HepG2 (cell line): ENCODE results near the gene ST3GAL4. TPM values are rescaled to one million over a fixed set of nuclear protein-coding genes. Genes with fewer than 3 reads are reported as not detected.

Experiments
- ATAC-seq: fragments of 200-7000 bp; cut with Tn5 transposase; 3 replicates; pipeline ENCODE4 v1.9.1; 2020; ENCODE audit warnings: mild to moderate bottlenecking, moderate library complexity
- Bru-seq: library from RNA; stranded (reverse); fragments of 400-500 nt; gene quantifications from one replicate; lab custom pipeline; 2021; lab: Mats Ljungman, UMichigan
- BruChase-seq, 2 experiments: library from RNA; stranded (reverse); fragments of 400-500 nt; gene quantifications; one replicate each; lab custom pipeline; 2021; lab: Mats Ljungman, UMichigan
- BruUV-seq: library from RNA; stranded (reverse); fragments of 400-500 nt; replicated peaks from 2 replicates; lab custom pipeline; 2021; lab: Mats Ljungman, UMichigan
- CTCF ChIA-PET: fragments of 300-600 bp; formaldehyde crosslinking; extraction: SDS; loops from one replicate; lab custom pipeline; 2021; ENCODE audit warnings: low total read pairs, inconsistent platforms, low intra/inter-chr PET ratio; lab: Yijun Ruan, JAX
- POLR2A ChIA-PET: fragments of 350-600 bp; sonication (Branson Sonifier 250); formaldehyde crosslinking; loops from one replicate; lab custom pipeline; 2020; ENCODE audit warnings: antibody characterized with exemption, inconsistent platforms; lab: Yijun Ruan, JAX
- DNase-seq: peaks from one replicate; pipeline ENCODE4 v3.0.0-alpha.2; 2015; ENCODE audit warnings: low spot score
- FAIRE-seq: peaks from 3 replicates; lab custom pipeline; 2011; peaks lifted over from hg19 to GRCh38; lab: Jason Lieb, UNC
- H2AFZ ChIP-seq: one replicate; pipeline ENCODE4 v1.6.1; 2011; ENCODE audit warnings: low read length, inconsistent platforms
- H3K27ac ChIP-seq: fragments of 300-600 bp; 3 replicates; pipeline ENCODE4 v1.8.0; 2011; ENCODE audit warnings: mixed run types, mild to moderate bottlenecking, mixed read lengths, low read length, inconsistent platforms; ENCODE audit not compliant: insufficient read depth; ENCODE audit errors: extremely low read length
- H3K27me3 ChIP-seq, 2 experiments: fragments of 200-600 bp in 1 of 2; 2 replicates in 1 of 2; 3 replicates in 1 of 2; pipeline versions ENCODE4 v1.6.0 to v1.8.0; 2011; ENCODE audit warnings: low read length in 2 of 2, mild to moderate bottlenecking in 2 of 2, moderate library complexity in 2 of 2, inconsistent platforms in 1 of 2; ENCODE audit not compliant: insufficient read depth in 2 of 2, control insufficient read depth in 1 of 2
- H3K36me3 ChIP-seq, 2 experiments: fragments of 200-600 bp in 1 of 2; replicated peaks in 1 of 2; 2 replicates in 1 of 2; 3 replicates in 1 of 2; pipeline versions ENCODE4 v1.5.1 to v1.8.0; 2011; ENCODE audit warnings: low read length in 2 of 2, inconsistent platforms in 1 of 2; ENCODE audit not compliant: insufficient read depth in 2 of 2, control insufficient read depth in 1 of 2
- H3K4me1 ChIP-seq: 2 replicates; pipeline ENCODE4 v1.5.1; 2012; ENCODE audit warnings: low read length, inconsistent platforms; ENCODE audit not compliant: insufficient read depth
- H3K4me2 ChIP-seq: 2 replicates; pipeline ENCODE4 v1.6.0; 2011; ENCODE audit warnings: low read depth, low read length, inconsistent platforms
- H3K4me3 ChIP-seq, 3 experiments: fragments of 200-600 bp in 1 of 3; sonication (generic), shearing (Covaris generic) in 1 of 3; replicated peaks in 1 of 3; 2 replicates each; pipeline ENCODE4 v1.5.1; 2011 to 2016; ENCODE audit warnings: low read length in 3 of 3, inconsistent platforms in 2 of 3, low read depth in 2 of 3, mild to moderate bottlenecking in 2 of 3, control low read depth in 1 of 3, mixed read lengths in 1 of 3; ENCODE audit not compliant: insufficient read depth in 1 of 3
- H3K79me2 ChIP-seq: one replicate; pipeline ENCODE4 v1.6.1; 2011; ENCODE audit warnings: low read length, inconsistent platforms; ENCODE audit not compliant: insufficient read depth
- H3K9ac ChIP-seq: 2 replicates; pipeline ENCODE4 v1.6.0; 2011; ENCODE audit warnings: mild to moderate bottlenecking, low read depth, low read length, inconsistent platforms; ENCODE audit not compliant: insufficient read depth
- H3K9me3 ChIP-seq: 2 replicates; pipeline ENCODE4 v1.5.1; 2012; ENCODE audit warnings: mild to moderate bottlenecking, low read length
- H4K20me1 ChIP-seq: 2 replicates; pipeline ENCODE4 v1.6.0; 2011; ENCODE audit warnings: inconsistent platforms, mild to moderate bottlenecking, low read length, moderate library complexity; ENCODE audit not compliant: insufficient read depth
- DPF2 ChIP-seq: sonication (generic); formaldehyde crosslinking; IDR thresholded peaks from 2 replicates; pipeline ENCODE4 v1.4.0; 2020; ENCODE audit warnings: mild to moderate bottlenecking, low read depth, missing genetic modification reagents, borderline replicate concordance
- EEA1 ChIP-seq: sonication (generic); formaldehyde crosslinking; IDR thresholded peaks from 2 replicates; pipeline ENCODE4 v1.5.1; 2020; ENCODE audit warnings: mild to moderate bottlenecking, missing genetic modification reagents, borderline replicate concordance
- IRF2 ChIP-seq: IDR thresholded peaks from 2 replicates; pipeline ENCODE4 v1.6.1; 2018; ENCODE audit warnings: missing genetic modification reagents, missing compliant biosample characterization
- ISL2 ChIP-seq: sonication (generic); formaldehyde crosslinking; IDR thresholded peaks from 2 replicates; pipeline ENCODE4 v1.5.0; 2020; ENCODE audit warnings: missing genetic modification reagents
- KDM6A ChIP-seq: IDR thresholded peaks from 2 replicates; pipeline ENCODE4 v1.6.1; 2016; ENCODE audit warnings: low read depth
- MIER2 ChIP-seq: IDR thresholded peaks from 2 replicates; pipeline ENCODE4 v1.6.1; 2016; ENCODE audit warnings: missing biosample characterization, missing genetic modification reagents
- POGZ ChIP-seq: sonication (generic); formaldehyde crosslinking; IDR thresholded peaks from 2 replicates; pipeline ENCODE4 v1.4.0; 2020; ENCODE audit warnings: mild to moderate bottlenecking, missing genetic modification reagents
- TEAD2 ChIP-seq: sonication (generic); formaldehyde crosslinking; IDR thresholded peaks from 2 replicates; pipeline ENCODE4 v1.9.0; 2021; ENCODE audit warnings: missing genetic modification reagents
- ZFYVE20 ChIP-seq: sonication (generic); formaldehyde crosslinking; IDR thresholded peaks from 2 replicates; pipeline ENCODE4 v1.8.0; 2023; ENCODE audit warnings: low read depth, mild to moderate bottlenecking, moderate library complexity, missing genetic modification reagents, borderline replicate concordance
- ZKSCAN1 ChIP-seq: fragments of 150-350 bp; IDR thresholded peaks from 2 replicates; pipeline ENCODE4 v1.6.1; 2014; ENCODE audit warnings: low read length
- WGBS: methylation state at CpG from one replicate; pipeline ENCODE4 v1.1.6; 2017; ENCODE audit warnings: low lambda C conversion rate; 5-methylcytosine and 5-hydroxymethylcytosine counted together
- in situ Hi-C: cut with HindIII; loops from 2 replicates; pipeline ENCODE4 v1.10.0; 2017; ENCODE audit warnings: low pct_unique_long_range_greater_than_20kb; ENCODE audit not compliant: extremely low pct_ligation_motif_present
- intact Hi-C: fragments of 100-400 bp; cut with micrococcal nuclease; formaldehyde crosslinking; loops from one replicate; pipeline ENCODE4 v1.10.0; 2022; ENCODE audit not compliant: unreplicated experiment
- long read RNA-seq, 2 experiments: library from RNA in 1 of 2; library from polyadenylated mRNA in 1 of 2; stranded (forward) in 1 of 2; unstranded in 1 of 2; transcript quantifications; one replicate each; pipeline ENCODE4 v2.0.0, GENCODE V29; 2019 to 2022
- polyA minus RNA-seq, 3 experiments: library from RNA; depleted of rRNA, polyadenylated mRNA; stranded (reverse); fragments of >200 nt; gene quantifications; 2 replicates each; pipeline ENCODE4 v1.2.3, GENCODE V29; 2011; ENCODE audit warnings: low replicate concordance in 1 of 3
- polyA plus RNA-seq, 8 experiments: library from polyadenylated mRNA; depleted of rRNA in 3 of 8; stranded (reverse) in 7 of 8; unstranded in 1 of 8; fragments of >200 nt; fragmentation: Illumina TruSeq in 4 of 8; extraction: Trizol in 4 of 8; gene quantifications; 2 replicates each; pipeline versions ENCODE4 v1.2.1 to v1.2.3, GENCODE V29; 2011 to 2016; ENCODE audit warnings: low read depth in 4 of 8, missing spikeins in 1 of 8, mixed read lengths in 1 of 8; ENCODE audit not compliant: insufficient read depth in 1 of 8
- total RNA-seq, 5 experiments: library from RNA; depleted of rRNA; stranded (reverse); fragments of >200 nt; fragmentation: Illumina TruSeq; extraction: Trizol; gene quantifications; 2 replicates each; pipeline ENCODE4 v1.2.3, GENCODE V29; 2016; ENCODE audit warnings: low read depth in 1 of 5
- TF ChIP-seq, protein P1 (sequence below): sonication (generic); formaldehyde crosslinking; IDR thresholded peaks from 2 replicates; pipeline ENCODE4 v1.8.1; 2022; ENCODE audit warnings: mild to moderate bottlenecking, missing genetic modification reagents
- TF ChIP-seq, protein P2 (sequence below): sonication (generic); formaldehyde crosslinking; IDR thresholded peaks from 2 replicates; pipeline ENCODE4 v1.5.0; 2020; ENCODE audit warnings: mild to moderate bottlenecking, missing genetic modification reagents

The ST3GAL4 gene, protein sequence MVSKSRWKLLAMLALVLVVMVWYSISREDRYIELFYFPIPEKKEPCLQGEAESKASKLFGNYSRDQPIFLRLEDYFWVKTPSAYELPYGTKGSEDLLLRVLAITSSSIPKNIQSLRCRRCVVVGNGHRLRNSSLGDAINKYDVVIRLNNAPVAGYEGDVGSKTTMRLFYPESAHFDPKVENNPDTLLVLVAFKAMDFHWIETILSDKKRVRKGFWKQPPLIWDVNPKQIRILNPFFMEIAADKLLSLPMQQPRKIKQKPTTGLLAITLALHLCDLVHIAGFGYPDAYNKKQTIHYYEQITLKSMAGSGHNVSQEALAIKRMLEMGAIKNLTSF
- total RNA-seq (2016; rRNA removed; fragmentation: Illumina TruSeq; extraction: Trizol) (7.4 and 13.3 TPM in 2 replicates), polyA plus RNA-seq (2011; rRNA removed) (9.1 and 12.5 TPM in 2 replicates), polyA minus RNA-seq (2011; rRNA and poly(A)+ RNA removed; ENCODE audit: low replicate concordance) (17.0 and 116 TPM in 2 replicates), Bru-seq, nascent RNA (percentile 68 among the genes with signal in this experiment), BruChase-seq, experiment 1, labeled RNA remaining after a 6-hour chase (percentile 66 among the genes with signal in this experiment), BruChase-seq, experiment 2, labeled RNA remaining after a 2-hour chase (percentile 75 among the genes with signal in this experiment)
- 26.0 and 28.4 TPM in 2 replicates for total RNA-seq (2016; cell fraction: cytosol; rRNA removed; fragmentation: Illumina TruSeq; extraction: Trizol; ENCODE audit: low read depth)
- 6.5 and 14.0 TPM in 2 replicates for total RNA-seq (2016; cell fraction: insoluble cytoplasmic fraction; rRNA removed; fragmentation: Illumina TruSeq; extraction: Trizol)
- 29.9 and 31.6 TPM in 2 replicates for total RNA-seq (2016; cell fraction: membrane; rRNA removed; fragmentation: Illumina TruSeq; extraction: Trizol)
- total RNA-seq (2016; cell fraction: nucleus; rRNA removed; fragmentation: Illumina TruSeq; extraction: Trizol) = 10.2 and 12.2 TPM in 2 replicates
- 8.8 and 9.2 TPM in 2 replicates for polyA plus RNA-seq (2011; cell fraction: cytosol; rRNA removed)
- polyA plus RNA-seq (2011; cell fraction: nucleus; rRNA removed) = 15.0 and 15.5 TPM in 2 replicates
- 7.8 and 8.2 TPM in 2 replicates for polyA plus RNA-seq (2012)
- polyA plus RNA-seq (2016; cell fraction: cytosol; fragmentation: Illumina TruSeq; extraction: Trizol; ENCODE audit: low read depth) = 22.6 and 26.2 TPM in 2 replicates
- 7.6 and 9.2 TPM in 2 replicates for polyA plus RNA-seq (2016; cell fraction: insoluble cytoplasmic fraction; fragmentation: Illumina TruSeq; extraction: Trizol; ENCODE audit: low read depth)
- polyA plus RNA-seq (2016; cell fraction: membrane; fragmentation: Illumina TruSeq; extraction: Trizol; ENCODE audit: low read depth) = 26.9 and 30.2 TPM in 2 replicates
- polyA plus RNA-seq (2016; cell fraction: nucleus; fragmentation: Illumina TruSeq; extraction: Trizol; ENCODE audit: insufficient read depth, low read depth) = 24.7 and 27.7 TPM in 2 replicates
- polyA minus RNA-seq (2011; cell fraction: cytosol; rRNA and poly(A)+ RNA removed) = 3.8 and 4.3 TPM in 2 replicates
- polyA minus RNA-seq (2011; cell fraction: nucleus; rRNA and poly(A)+ RNA removed) = 5.8 and 7.1 TPM in 2 replicates
- long read RNA-seq, experiment 1, partial matches to known transcripts = 0 of 16 reads
- long read RNA-seq, experiment 1, other reads (novel, unspliced or antisense) = 10 of 16 reads
- long read RNA-seq, experiment 2, transcript ST3GAL4-201 (11 exons, 1,790 nt) = minor isoform, 5 of 36 reads
- long read RNA-seq, experiment 2, transcript ST3GAL4-204 (11 exons, 1,812 nt) = major isoform, 13 of 36 reads
- long read RNA-seq, experiment 2, partial matches to known transcripts = 1 of 36 reads
- long read RNA-seq, experiment 2, other reads (novel, unspliced or antisense) = 13 of 36 reads

DNA sequence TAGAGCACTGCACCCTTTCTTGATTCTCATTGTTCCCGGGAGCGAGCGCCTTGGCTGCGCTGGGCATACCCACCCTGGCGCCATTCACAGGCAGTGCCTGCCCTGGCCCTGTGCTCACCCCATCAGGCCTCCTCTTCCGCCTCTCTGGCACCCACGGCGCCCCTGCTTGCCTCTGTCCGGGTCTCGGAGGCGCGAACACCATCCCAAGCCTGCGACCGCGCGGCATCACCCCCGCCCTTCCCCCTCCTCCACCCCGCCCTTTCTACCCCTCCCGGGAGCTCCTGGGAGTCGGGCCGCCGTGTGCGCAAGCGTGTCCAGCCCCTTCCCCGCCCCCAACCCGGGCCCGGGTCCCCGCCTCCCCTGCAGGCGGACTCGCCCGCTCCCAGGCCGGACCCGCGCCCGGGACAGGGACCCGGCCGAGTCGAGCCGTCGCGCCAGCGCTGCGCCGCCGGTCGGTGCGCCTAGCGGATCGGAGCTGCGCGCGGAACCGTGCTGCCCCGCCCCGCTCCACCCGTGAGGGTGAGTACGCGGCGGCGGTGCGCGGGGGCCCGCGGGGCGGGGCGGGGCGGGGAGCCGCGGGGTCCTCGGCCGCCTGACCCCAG is at the start of gene ST3GAL4:
TSS of gene ST3GAL4 (plus strand) at position 363 of the 602 bp plus-strand sequence. CDS start 50,470 bp downstream, outside the sequence.
- Histone ChIP-seq H4K20me1 (no peaks in the 10 kb centered on the region), H3K36me3 (no peaks in the 10 kb centered on the region), H2AFZ (peak within 1 kb of the TSS; percentile 51), H3K79me2 (peaks cover 20% of the 10 kb centered on the region), H3K27ac (peak within 1 kb of the TSS; percentile 77), H3K4me3 (peak within 1 kb of the TSS; percentile 86 to 97 (median 86)), H3K9ac (peak within 1 kb of the TSS; percentile 87), H3K4me1 (peaks cover 43% of the 10 kb centered on the region), H3K9me3 (no peaks in the 10 kb centered on the region), H3K27me3 (no peaks in the 10 kb centered on the region; a peak in 1 of 5 replicates), H3K4me2 (peak within 1 kb of the TSS; percentile 91)
- peak; percentile 69 for ATAC-seq
- ChIA-PET POLR2A (interaction anchor here (0.7 to 3.7 kb wide), 6 partner anchors 9 to 86 kb away, joined by 3 to 24 read pairs (median 4); partner anchors contain the start of genes DCPS, FOXRED1 and SRPRA), CTCF (no interaction called here)
- WGBS = no CpG with 5 or more reads among the region's 71 CpGs
- no TSS peak for BruUV-seq
- FAIRE-seq = no peak
- in situ Hi-C loops = no loop called here
- intact Hi-C loops = no loop called here
- peak; percentile 68 for DNase-seq
- no peak for TF ChIP-seq EEA1 (CRISPR knock-in tag)
- TF ChIP-seq, protein P1, sequence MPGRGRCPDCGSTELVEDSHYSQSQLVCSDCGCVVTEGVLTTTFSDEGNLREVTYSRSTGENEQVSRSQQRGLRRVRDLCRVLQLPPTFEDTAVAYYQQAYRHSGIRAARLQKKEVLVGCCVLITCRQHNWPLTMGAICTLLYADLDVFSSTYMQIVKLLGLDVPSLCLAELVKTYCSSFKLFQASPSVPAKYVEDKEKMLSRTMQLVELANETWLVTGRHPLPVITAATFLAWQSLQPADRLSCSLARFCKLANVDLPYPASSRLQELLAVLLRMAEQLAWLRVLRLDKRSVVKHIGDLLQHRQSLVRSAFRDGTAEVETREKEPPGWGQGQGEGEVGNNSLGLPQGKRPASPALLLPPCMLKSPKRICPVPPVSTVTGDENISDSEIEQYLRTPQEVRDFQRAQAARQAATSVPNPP = no peak
- no peak for TF ChIP-seq MIER2
- no peak for TF ChIP-seq IRF2 (CRISPR knock-in tag)
- TF ChIP-seq DPF2 (CRISPR knock-in tag) = no peak
- no peak for TF ChIP-seq KDM6A (CRISPR knock-in tag)
- TF ChIP-seq ZFYVE20 = no peak
- no peak for TF ChIP-seq TEAD2
- no peak for TF ChIP-seq ZKSCAN1
- TF ChIP-seq ISL2 = no peak
- TF ChIP-seq, protein P2, sequence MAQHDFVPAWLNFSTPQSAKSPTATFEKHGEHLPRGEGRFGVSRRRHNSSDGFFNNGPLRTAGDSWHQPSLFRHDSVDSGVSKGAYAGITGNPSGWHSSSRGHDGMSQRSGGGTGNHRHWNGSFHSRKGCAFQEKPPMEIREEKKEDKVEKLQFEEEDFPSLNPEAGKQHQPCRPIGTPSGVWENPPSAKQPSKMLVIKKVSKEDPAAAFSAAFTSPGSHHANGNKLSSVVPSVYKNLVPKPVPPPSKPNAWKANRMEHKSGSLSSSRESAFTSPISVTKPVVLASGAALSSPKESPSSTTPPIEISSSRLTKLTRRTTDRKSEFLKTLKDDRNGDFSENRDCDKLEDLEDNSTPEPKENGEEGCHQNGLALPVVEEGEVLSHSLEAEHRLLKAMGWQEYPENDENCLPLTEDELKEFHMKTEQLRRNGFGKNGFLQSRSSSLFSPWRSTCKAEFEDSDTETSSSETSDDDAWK (CRISPR knock-in tag) = no peak
- TF ChIP-seq POGZ (CRISPR knock-in tag) = no peak
